ENCODE results near the gene ATP6V0A1. TPM values are rescaled to one million over a fixed set of nuclear protein-coding genes. Genes with fewer than 3 reads are reported as not detected.

Gene ATP6V0A1
- total RNA-seq, 1 experiment from 2014 or later = 55.2 TPM

- DNase-seq (ENCODE audit: low spot score) = peak; percentile 53
- H3K36me3 Mint-ChIP-seq = no peaks in the 10 kb centered on the region
- H3K4me1 Mint-ChIP-seq = peaks cover 31% of the 10 kb centered on the region
- H3K9me3 Mint-ChIP-seq = no peaks in the 10 kb centered on the region
- CTCF ChIA-PET = interaction anchor here (0.7 to 3.0 kb wide), 27 partner anchors 10 to 874 kb away, joined by 3 to 40 read pairs (median 5); partner anchors contain the start of genes NAGLU, NKIRAS2 and STAT3
- H3K27me3 Mint-ChIP-seq (ENCODE audit: low read depth) = peaks cover 57% of the 10 kb centered on the region
- peak; percentile 30 for ATAC-seq
- no peak overlapping the region; the same call in 1 of the 2 replicates for H3K27ac Mint-ChIP-seq
- H3K4me3 Mint-ChIP-seq = peak overlapping the region; percentile 95
- POLR2A ChIA-PET = interaction anchor here (0.5 to 2.1 kb wide), 12 partner anchors 8 to 200 kb away, joined by 3 to 23 read pairs (median 4); partner anchors contain the start of gene STAT3
- TF ChIP-seq PREB (CRISPR knock-in tag; IDR thresholded peaks at IDR 0.05; ENCODE audit: borderline replicate concordance) (no peak), ZBTB43 (CRISPR knock-in tag; IDR thresholded peaks at IDR 0.05) (0 out of 2 replicates have a peak, but pooled peaks have one; percentile 16), TEAD4 (CRISPR knock-in tag; IDR thresholded peaks at IDR 0.05) (no peak; the same call in 1 of the 2 replicates), STAT6 (CRISPR knock-in tag; conservative IDR thresholded peaks at IDR 0.05; ENCODE audit: low read depth) (no peak), JAZF1 (CRISPR knock-in tag; IDR thresholded peaks at IDR 0.05) (no peak), SOX15 (CRISPR knock-in tag; IDR thresholded peaks at IDR 0.05) (no peak), ELF4 (CRISPR knock-in tag; IDR thresholded peaks at IDR 0.05; ENCODE audit: low read depth) (no peak), GRHL2 (CRISPR knock-in tag; IDR thresholded peaks at IDR 0.05; ENCODE audit: insufficient replicate concordance, severe bottlenecking) (no peak), NR3C1 (CRISPR knock-in tag; conservative IDR thresholded peaks at IDR 0.05; ENCODE audit: low read depth) (no peak), GTF2I (CRISPR knock-in tag; conservative IDR thresholded peaks at IDR 0.05) (no peak), RORB (CRISPR knock-in tag; IDR thresholded peaks at IDR 0.05) (no peak), ZNF671 (CRISPR knock-in tag; IDR thresholded peaks at IDR 0.05) (no peak), FOXP1 (CRISPR knock-in tag; IDR thresholded peaks at IDR 0.05; ENCODE audit: borderline replicate concordance) (peak; percentile 59; the same call in 1 of the 2 replicates), MYBL2 (CRISPR knock-in tag; IDR thresholded peaks at IDR 0.05) (0 out of 2 replicates have a peak, but pooled peaks have one; percentile 37), CREM (CRISPR knock-in tag; IDR thresholded peaks at IDR 0.05) (no peak), IRF2 (CRISPR knock-in tag; IDR thresholded peaks at IDR 0.05; ENCODE audit: borderline replicate concordance, low read depth) (0 out of 2 replicates have a peak, but pooled peaks have one; percentile 42), ZBTB21 (CRISPR knock-in tag; IDR thresholded peaks at IDR 0.05; ENCODE audit: borderline replicate concordance) (no peak), CBFB (CRISPR knock-in tag; IDR thresholded peaks at IDR 0.05; ENCODE audit: low read depth) (no peak), MLX (CRISPR knock-in tag; IDR thresholded peaks at IDR 0.05) (no peak), ZNF317 (CRISPR knock-in tag; IDR thresholded peaks at IDR 0.05; ENCODE audit: borderline replicate concordance, low read depth) (no peak), TCF7 (CRISPR knock-in tag; IDR thresholded peaks at IDR 0.05; ENCODE audit: low read depth) (peak; percentile 17; the same call in 1 of the 2 replicates), GABPB1 (CRISPR knock-in tag; IDR thresholded peaks at IDR 0.05) (no peak), SMAD4 (CRISPR knock-in tag; IDR thresholded peaks at IDR 0.05) (no peak)
- TF ChIP-seq, protein P1, sequence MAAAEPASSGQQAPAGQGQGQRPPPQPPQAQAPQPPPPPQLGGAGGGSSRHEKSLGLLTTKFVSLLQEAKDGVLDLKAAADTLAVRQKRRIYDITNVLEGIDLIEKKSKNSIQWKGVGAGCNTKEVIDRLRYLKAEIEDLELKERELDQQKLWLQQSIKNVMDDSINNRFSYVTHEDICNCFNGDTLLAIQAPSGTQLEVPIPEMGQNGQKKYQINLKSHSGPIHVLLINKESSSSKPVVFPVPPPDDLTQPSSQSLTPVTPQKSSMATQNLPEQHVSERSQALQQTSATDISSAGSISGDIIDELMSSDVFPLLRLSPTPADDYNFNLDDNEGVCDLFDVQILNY (CRISPR knock-in tag; IDR thresholded peaks at IDR 0.05) = no peak
- TF ChIP-seq, protein P2, sequence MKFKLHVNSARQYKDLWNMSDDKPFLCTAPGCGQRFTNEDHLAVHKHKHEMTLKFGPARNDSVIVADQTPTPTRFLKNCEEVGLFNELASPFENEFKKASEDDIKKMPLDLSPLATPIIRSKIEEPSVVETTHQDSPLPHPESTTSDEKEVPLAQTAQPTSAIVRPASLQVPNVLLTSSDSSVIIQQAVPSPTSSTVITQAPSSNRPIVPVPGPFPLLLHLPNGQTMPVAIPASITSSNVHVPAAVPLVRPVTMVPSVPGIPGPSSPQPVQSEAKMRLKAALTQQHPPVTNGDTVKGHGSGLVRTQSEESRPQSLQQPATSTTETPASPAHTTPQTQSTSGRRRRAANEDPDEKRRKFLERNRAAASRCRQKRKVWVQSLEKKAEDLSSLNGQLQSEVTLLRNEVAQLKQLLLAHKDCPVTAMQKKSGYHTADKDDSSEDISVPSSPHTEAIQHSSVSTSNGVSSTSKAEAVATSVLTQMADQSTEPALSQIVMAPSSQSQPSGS (CRISPR knock-in tag; IDR thresholded peaks at IDR 0.05; ENCODE audit: borderline replicate concordance, low read depth) = no peak
- TF ChIP-seq, protein P3, sequence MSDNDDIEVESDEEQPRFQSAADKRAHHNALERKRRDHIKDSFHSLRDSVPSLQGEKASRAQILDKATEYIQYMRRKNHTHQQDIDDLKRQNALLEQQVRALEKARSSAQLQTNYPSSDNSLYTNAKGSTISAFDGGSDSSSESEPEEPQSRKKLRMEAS (CRISPR knock-in tag; IDR thresholded peaks at IDR 0.05) = peak; percentile 41; the same call in 1 of the 2 replicates
- TF ChIP-seq, protein P4, sequence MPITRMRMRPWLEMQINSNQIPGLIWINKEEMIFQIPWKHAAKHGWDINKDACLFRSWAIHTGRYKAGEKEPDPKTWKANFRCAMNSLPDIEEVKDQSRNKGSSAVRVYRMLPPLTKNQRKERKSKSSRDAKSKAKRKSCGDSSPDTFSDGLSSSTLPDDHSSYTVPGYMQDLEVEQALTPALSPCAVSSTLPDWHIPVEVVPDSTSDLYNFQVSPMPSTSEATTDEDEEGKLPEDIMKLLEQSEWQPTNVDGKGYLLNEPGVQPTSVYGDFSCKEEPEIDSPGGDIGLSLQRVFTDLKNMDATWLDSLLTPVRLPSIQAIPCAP (CRISPR knock-in tag; IDR thresholded peaks at IDR 0.05) = no peak
Measured at GRCh38 chr17:42422412-42422957, 36.2 kb upstream of the ATP6V0A1 start.
